PC-9 (cell line): ENCODE results near the gene DELE1. TPM values are rescaled to one million over a fixed set of nuclear protein-coding genes. Genes with fewer than 3 reads are reported as not detected.

Experiments
- BruUV-seq: library from RNA; stranded (reverse); fragments of 400-500 nt; replicated peaks from 2 replicates; lab custom pipeline; 2021; lab: Mats Ljungman, UMichigan
- CTCF ChIA-PET: fragments of 300-600 bp; sonication (Branson Sonifier 250); formaldehyde crosslinking; loops from one replicate; lab custom pipeline; 2022; ENCODE audit warnings: antibody characterized with exemption; lab: Charles Lee
- POLR2A ChIA-PET: fragments of 300-600 bp; sonication (Branson Sonifier 250); formaldehyde crosslinking; loops from one replicate; lab custom pipeline; 2022; ENCODE audit warnings: antibody characterized with exemption; ENCODE audit not compliant: unreplicated experiment; lab: Charles Lee
- DNase-seq, 2 experiments: peaks; one replicate each; pipeline versions ENCODE4 v3.0.0 to v3.0.0-alpha.2; 2015 to 2022; ENCODE audit warnings: mixed read lengths in 1 of 2
- H2AFZ ChIP-seq: fragments of 200-600 bp; sonication (generic); 2 replicates; pipeline ENCODE4 v1.8.1; 2017; ENCODE audit warnings: antibody characterized with exemption
- H3F3A ChIP-seq: fragments of 200-600 bp; sonication (generic); 2 replicates; pipeline ENCODE4 v1.8.1; 2017; ENCODE audit warnings: antibody characterized with exemption, mild to moderate bottlenecking, low read depth; ENCODE audit not compliant: insufficient read depth
- H3K27ac ChIP-seq: fragments of 200-600 bp; sonication (generic); 2 replicates; pipeline ENCODE4 v1.6.1; 2016; ENCODE audit warnings: mixed run types
- H3K27me3 ChIP-seq: fragments of 200-600 bp; sonication (generic); 2 replicates; pipeline ENCODE4 v1.6.1; 2016; ENCODE audit warnings: low read depth, mixed run types; ENCODE audit not compliant: insufficient read depth
- H3K36me3 ChIP-seq: fragments of 200-600 bp; sonication (generic); 2 replicates; pipeline ENCODE4 v1.6.1; 2016; ENCODE audit warnings: low read depth, mixed run types
- H3K4me1 ChIP-seq: fragments of 200-600 bp; sonication (generic); replicated peaks from 2 replicates; pipeline ENCODE4 v1.6.1; 2016; ENCODE audit warnings: mixed run types; ENCODE audit not compliant: insufficient read depth
- H3K4me2 ChIP-seq: fragments of 200-600 bp; sonication (generic); 2 replicates; pipeline ENCODE4 v1.6.1; 2017; ENCODE audit warnings: mixed run types
- H3K4me3 ChIP-seq: fragments of 200-600 bp; sonication (generic); 2 replicates; pipeline ENCODE4 v1.6.1; 2016; ENCODE audit warnings: mixed run types
- H3K79me2 ChIP-seq: fragments of 200-600 bp; sonication (generic); 2 replicates; pipeline ENCODE4 v1.6.1; 2017; ENCODE audit warnings: low read depth, mixed run types
- H3K9me2 ChIP-seq: fragments of 200-600 bp; sonication (generic); 2 replicates; pipeline ENCODE4 v1.8.1; 2017; ENCODE audit warnings: mild to moderate bottlenecking; ENCODE audit not compliant: insufficient read depth
- H3K9me3 ChIP-seq: fragments of 200-600 bp; sonication (generic); 2 replicates; pipeline ENCODE4 v1.8.1; 2016; ENCODE audit warnings: low read depth; ENCODE audit not compliant: insufficient read depth
- H4K20me1 ChIP-seq: fragments of 200-600 bp; sonication (generic); 2 replicates; pipeline ENCODE4 v1.8.1; 2017; ENCODE audit not compliant: insufficient read depth
- EZH2 ChIP-seq: fragments of 200-600 bp; sonication (generic); IDR thresholded peaks from 2 replicates; pipeline ENCODE4 v1.8.0; 2017; ENCODE audit warnings: antibody characterized with exemption, low read depth
- intact Hi-C: fragments of 100-400 bp; cut with micrococcal nuclease; formaldehyde crosslinking; loops from one replicate; pipeline ENCODE4 v1.10.0; 2022; ENCODE audit not compliant: unreplicated experiment
- total RNA-seq: library from RNA; stranded (reverse); gene quantifications from 2 replicates; pipeline ENCODE4 v1.2.3, GENCODE V29; 2021
- TF ChIP-seq, protein P1 (sequence below): fragments of 200-600 bp; sonication (generic); conservative IDR thresholded peaks from 2 replicates; pipeline ENCODE4 v1.6.1; 2017; ENCODE audit warnings: mixed run types, antibody characterized with exemption, mild to moderate bottlenecking, moderate library complexity

DELE1 gene
- total RNA-seq, 1 experiment from 2014 or later = 80.8 TPM

DNA sequence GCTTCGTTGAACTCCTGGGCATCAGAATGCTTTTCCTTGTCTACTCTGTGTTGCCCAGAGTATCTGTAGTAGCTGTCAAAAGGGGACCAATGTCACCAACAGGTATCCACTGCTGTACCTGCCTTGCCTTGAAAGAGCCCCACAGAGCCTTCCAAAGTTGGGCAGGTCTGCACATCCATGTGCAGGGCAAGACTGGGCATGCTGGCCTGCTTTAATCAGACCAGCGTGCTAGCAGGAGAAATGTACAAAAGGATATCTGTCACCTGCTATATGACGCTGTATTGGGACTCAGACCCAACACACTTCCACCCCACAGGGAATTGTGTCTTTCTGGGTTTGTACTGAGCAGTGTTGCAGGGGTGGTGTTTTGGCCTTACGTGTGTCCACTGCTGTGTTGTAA is 11.9 kb downstream of the DELE1 start:
- peaks cover 3% of the 10 kb centered on the region; the same call in 1 of the 2 replicates for H3F3A ChIP-seq
- ChIA-PET CTCF (no interaction called here), POLR2A (no interaction called here)
- H3K4me2 ChIP-seq = no peak overlapping the region
- no peaks in the 10 kb centered on the region for H4K20me1 ChIP-seq
- no peaks in the 10 kb centered on the region for H3K9me3 ChIP-seq
- intact Hi-C loops = no loop called here
- BruUV-seq = no TSS peak
- H3K9me2 ChIP-seq = no peaks in the 10 kb centered on the region
- H3K4me1 ChIP-seq = no peaks in the 10 kb centered on the region
- peaks cover 29% of the 10 kb centered on the region for H3K36me3 ChIP-seq
- H2AFZ ChIP-seq = no peak overlapping the region
- no peak overlapping the region for H3K4me3 ChIP-seq
- no peak overlapping the region for H3K27ac ChIP-seq
- DNase-seq = no peak
- no peak for TF ChIP-seq EZH2
- TF ChIP-seq, protein P1, sequence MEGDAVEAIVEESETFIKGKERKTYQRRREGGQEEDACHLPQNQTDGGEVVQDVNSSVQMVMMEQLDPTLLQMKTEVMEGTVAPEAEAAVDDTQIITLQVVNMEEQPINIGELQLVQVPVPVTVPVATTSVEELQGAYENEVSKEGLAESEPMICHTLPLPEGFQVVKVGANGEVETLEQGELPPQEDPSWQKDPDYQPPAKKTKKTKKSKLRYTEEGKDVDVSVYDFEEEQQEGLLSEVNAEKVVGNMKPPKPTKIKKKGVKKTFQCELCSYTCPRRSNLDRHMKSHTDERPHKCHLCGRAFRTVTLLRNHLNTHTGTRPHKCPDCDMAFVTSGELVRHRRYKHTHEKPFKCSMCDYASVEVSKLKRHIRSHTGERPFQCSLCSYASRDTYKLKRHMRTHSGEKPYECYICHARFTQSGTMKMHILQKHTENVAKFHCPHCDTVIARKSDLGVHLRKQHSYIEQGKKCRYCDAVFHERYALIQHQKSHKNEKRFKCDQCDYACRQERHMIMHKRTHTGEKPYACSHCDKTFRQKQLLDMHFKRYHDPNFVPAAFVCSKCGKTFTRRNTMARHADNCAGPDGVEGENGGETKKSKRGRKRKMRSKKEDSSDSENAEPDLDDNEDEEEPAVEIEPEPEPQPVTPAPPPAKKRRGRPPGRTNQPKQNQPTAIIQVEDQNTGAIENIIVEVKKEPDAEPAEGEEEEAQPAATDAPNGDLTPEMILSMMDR = no peak
- no peaks in the 10 kb centered on the region for H3K79me2 ChIP-seq
- no peaks in the 10 kb centered on the region for H3K27me3 ChIP-seq

DNA sequence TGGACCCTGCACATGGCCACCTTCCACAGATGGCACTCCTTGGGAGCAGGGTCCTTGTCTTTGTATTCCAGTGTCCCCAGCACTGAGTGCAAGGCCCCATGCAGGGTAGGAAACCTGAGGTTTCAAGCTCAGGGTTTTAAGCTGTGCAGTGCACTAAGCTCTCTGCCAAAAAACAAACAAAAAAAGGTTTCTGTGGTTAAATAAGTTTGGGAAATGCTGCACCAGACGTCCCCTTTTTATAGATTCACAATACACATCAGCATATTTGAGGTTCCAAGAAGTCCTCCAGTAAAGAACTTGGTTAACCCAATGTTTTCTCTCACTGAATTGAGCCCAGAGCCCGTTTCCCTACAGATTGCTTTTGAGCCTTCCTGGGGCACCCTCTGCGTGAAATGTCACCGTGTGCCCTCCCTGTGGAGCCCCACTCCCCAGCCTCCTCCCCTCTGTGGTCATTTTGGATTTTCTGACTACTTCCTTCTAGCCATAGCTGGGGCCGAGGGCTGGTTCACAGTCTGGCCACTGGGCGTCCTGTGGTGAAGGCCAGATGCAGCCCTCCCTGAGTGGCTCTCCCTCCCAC is 17.1 kb downstream of the DELE1 start:
- Histone ChIP-seq H3K36me3 (0 out of 2 replicates have a peak, but pooled peaks cover 3% of the 10 kb centered on the region), H3K9me2 (no peaks in the 10 kb centered on the region), H3K4me2 (no peak overlapping the region), H3K4me1 (no peaks in the 10 kb centered on the region), H3K9me3 (no peaks in the 10 kb centered on the region), H3F3A (no peaks in the 10 kb centered on the region), H4K20me1 (no peaks in the 10 kb centered on the region), H3K79me2 (no peaks in the 10 kb centered on the region), H3K27ac (no peak overlapping the region), H3K27me3 (no peaks in the 10 kb centered on the region), H2AFZ (no peak overlapping the region), H3K4me3 (no peak overlapping the region)
- ChIA-PET CTCF (interaction anchor here (0.5 to 1.0 kb wide), 3 partner anchors 16 to 253 kb away, joined by 3 to 4 read pairs (median 3); partner anchors contain the start of gene PCDH12), POLR2A (interaction anchor here (0.6 kb wide), 1 partner anchor 349 kb away, joined by 4 read pairs; no protein-coding TSS in a partner anchor)
- no peak for DNase-seq
- intact Hi-C loops = no loop called here
- TF ChIP-seq, protein P1 = no peak
- no peak for TF ChIP-seq EZH2
- BruUV-seq = no TSS peak

DNA sequence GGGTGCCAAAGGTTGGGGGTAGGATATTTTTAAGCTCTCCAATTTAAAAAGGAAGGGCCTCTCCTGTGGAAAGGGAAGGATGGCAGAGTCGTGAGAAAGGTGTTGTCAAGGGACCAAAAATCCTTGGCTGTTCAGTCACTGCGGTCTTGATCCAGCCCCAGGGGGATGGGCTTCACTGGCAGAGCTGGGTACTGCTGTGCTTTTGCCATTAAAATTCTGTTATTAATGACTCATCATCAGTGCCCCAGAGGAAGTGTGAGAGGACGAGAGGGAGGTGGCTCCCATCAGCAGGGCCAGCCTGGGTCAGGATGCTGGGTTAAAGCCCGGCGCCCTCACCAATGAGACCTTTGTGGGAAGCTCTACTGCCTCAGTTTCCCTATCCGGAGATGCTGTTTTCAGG is 17.6 kb downstream of the DELE1 start:
- H3K27ac ChIP-seq = no peak overlapping the region
- DNase-seq = no peak
- no peak overlapping the region for H3K4me3 ChIP-seq
- 0 out of 2 replicates have a peak, but pooled peaks cover 3% of the 10 kb centered on the region for H3K36me3 ChIP-seq
- H4K20me1 ChIP-seq = no peaks in the 10 kb centered on the region
- ChIA-PET POLR2A (interaction anchor here (0.6 kb wide), 1 partner anchor 349 kb away, joined by 4 read pairs; no protein-coding TSS in a partner anchor), CTCF (interaction anchor here (0.5 to 1.0 kb wide), 2 partner anchors 16 to 17 kb away, joined by 3 to 4 read pairs; partner anchors contain the start of gene PCDH12)
- H3K4me1 ChIP-seq = no peaks in the 10 kb centered on the region
- H3K9me3 ChIP-seq = no peaks in the 10 kb centered on the region
- no peak overlapping the region for H2AFZ ChIP-seq
- no peaks in the 10 kb centered on the region for H3F3A ChIP-seq
- intact Hi-C loops = no loop called here
- no peaks in the 10 kb centered on the region for H3K27me3 ChIP-seq
- TF ChIP-seq EZH2 = no peak
- TF ChIP-seq, protein P1 = no peak
- no TSS peak for BruUV-seq
- no peaks in the 10 kb centered on the region for H3K9me2 ChIP-seq
- H3K4me2 ChIP-seq = no peak overlapping the region
- no peaks in the 10 kb centered on the region for H3K79me2 ChIP-seq
